GM19025 (cell line): Measurements from ENCODE around the gene SF3B5.
A peak's percentile ranks its signal among the peaks of the same experiment; 100 is the strongest.
"Not testable (repeated sequence)": the region's sequence is repeated elsewhere in the genome, so short reads cannot be mapped to it uniquely, and the experiment has no call there.

ENCODE experiments used
- ATAC-seq: cut with Tn5 transposase; IDR thresholded peaks from one replicate; pipeline ENCODE4 v1.9.1; 2021; ENCODE audit warnings: mild to moderate bottlenecking, low read depth, moderate library complexity; ENCODE audit not compliant: unreplicated experiment

The SF3B5 gene

DNA sequence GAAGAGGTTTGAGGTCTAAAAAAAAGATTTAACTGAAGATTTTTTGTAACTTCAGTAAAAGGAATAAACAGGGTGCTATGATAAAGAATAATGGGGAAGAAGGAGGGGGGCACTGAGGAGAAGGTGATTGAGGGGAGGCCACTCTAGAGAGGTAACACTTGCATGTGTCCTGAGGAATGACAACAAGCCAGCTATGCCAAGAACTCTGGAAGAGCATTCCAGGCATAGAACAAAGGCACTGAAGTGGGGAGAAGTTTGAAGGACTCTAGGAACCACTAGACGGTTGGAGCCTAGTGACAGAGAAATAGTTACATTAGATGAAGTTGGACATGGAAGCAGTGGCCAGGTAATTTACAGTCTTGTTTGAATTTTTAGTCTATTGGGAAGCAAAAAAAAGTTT is 10.8 kb upstream of the SF3B5 start:
- ATAC-seq, result no peak

- no peak for ATAC-seq
These were observed 9.6 kb upstream of the SF3B5 start for GRCh38 chr6:144104898-144105487.

GRCh38 chr6:144104488-144104887 is 9.1 kb upstream of the SF3B5 start:
- ATAC-seq, result no peak

DNA sequence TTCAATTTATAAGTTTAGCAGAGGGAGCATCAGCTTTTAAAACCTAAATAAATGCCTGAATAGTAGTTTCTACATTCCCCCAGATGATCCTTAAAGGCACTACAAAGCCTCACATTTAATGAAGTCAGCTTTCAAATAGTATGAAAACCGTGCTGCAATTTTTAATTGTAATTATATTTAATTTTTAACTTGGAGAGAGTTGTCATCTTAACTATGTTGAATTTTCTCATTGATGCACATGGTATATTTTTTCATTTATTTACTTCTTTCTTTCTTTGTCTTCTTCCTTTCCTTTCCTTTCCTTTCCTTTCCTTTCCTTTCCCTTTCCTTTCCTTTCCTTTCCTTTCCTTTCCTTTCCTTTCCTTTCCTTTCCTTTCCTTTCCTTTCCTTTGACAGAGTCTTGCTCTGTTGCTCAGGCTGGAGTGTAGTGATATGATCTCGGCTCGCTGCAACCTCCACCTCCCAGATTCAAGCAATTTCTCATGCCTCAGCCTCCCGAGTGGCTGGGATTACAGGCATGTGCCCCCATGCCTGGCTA is 7.7 kb upstream of the SF3B5 start:
- ATAC-seq, result no peak

- no peak for ATAC-seq
These were observed 3.6 kb upstream of the SF3B5 start for GRCh38 chr6:144098993-144099392.

GRCh38 chr6:144094731-144095133 is 641 bp downstream of the SF3B5 start:
- no peak for ATAC-seq

DNA sequence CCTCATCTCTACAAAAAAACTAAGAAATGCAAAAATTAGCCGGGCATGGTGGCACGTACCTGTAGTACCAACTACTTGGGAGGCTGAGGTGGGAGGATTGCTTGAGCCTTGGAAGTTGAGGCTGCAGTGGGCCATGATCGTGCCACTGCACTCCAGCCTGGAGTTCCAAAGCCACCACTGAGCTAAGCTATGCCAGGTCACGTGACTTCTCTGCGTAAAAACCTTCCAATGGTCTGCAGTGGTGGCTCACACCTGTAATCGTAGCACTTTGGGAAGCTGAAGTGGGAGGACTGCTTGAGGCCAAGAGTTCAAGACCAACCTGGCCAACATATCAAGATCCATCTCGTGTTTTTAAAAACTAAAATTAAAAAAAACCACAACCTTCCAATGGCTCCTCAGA is 1.7 kb downstream of the SF3B5 start:
- ATAC-seq, result no peak

DNA sequence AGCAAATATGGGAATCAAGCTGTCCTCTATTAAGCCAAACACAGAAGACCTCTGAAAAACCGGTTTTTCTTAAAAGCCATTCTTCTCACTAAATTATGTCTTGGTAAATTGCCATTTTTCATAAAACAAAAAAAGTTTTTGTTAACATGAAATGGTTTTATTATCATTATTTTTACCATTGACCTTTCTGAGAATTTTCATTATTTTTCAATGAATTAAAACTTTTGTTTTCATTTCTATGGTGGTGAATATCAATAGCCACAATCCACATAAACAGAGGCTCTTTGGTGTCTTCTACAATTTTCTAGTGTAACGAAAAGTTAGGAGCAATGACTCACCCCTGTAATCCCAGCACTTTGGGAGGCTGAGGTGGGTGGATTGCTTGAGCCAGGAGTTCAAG is 2.1 kb downstream of the SF3B5 start:
- ATAC-seq, result no peak

GRCh38 chr6:144090384-144090783 is 5.0 kb downstream of the SF3B5 start:
- ATAC-seq, result no peak

DNA sequence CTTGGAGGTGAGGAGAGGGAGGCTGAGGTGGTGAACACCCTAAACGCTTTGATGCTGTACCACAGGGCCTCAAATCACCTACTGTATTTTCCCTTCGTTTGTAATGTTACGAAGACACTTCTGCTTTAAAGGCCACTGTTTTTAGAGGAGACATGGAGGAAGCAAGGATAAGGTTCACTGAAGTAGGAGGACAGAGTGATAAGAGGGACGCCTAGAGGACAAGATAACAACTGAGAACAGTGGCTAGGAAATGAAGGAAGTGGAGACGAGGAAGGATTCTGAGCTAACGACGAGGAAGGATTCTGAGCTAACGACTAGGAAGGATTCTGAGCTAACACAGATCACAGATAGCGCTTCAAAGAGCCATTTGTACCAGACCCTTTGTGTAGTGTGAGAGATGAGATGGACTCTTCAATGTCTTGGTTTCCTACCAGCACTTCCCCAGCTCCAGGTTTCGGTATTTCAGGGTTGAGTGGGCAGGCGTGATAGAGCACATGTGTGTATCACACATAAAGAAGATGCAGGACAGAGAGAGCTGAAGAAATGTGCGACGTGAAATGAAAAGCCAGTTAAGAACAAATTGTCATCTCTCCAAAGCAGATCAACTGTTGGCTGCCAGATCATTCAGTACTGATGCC is 7.5 kb downstream of the SF3B5 start:
- no peak for ATAC-seq

- no peak for ATAC-seq
These were observed 8.4 kb downstream of the SF3B5 start for GRCh38 chr6:144086959-144087358.

DNA sequence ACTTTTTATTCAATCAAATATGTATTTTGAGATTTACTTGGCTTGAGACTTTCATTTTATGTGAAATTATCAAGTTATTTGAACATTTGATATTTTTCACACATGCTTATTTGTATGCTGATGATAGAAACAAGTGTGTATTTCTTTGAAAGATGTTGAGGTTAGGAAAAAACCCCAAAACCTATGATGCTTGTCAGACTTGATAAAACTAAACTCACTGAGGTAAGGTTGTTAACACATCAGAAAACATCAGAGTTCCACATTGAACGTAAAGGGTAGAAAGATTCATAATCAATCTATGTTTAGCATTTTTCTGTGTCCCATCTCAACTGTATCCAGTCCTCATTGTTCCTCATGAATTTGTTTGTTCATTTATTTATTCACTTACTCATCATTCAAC is 12.2 kb downstream of the SF3B5 start:
- ATAC-seq, result no peak

DNA sequence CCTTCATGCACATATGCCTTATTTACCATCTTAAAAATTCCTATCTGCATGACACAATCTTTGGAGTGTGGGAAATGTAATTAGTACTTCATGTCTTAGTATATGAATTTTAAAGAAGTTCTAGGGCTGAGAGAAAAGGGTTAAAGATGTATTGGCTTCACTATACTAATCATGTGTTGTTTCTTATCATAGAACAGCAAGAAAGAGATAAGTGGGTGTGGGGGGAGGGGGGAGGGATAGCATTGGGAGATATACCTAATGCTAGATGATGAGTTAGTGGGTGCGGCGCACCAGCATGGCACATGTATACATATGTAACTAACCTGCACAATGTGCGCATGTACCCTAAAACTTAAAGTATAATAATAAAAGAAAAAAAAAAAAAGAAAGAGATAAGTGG is 13.0 kb downstream of the SF3B5 start:
- not testable (repeated sequence) for ATAC-seq

DNA sequence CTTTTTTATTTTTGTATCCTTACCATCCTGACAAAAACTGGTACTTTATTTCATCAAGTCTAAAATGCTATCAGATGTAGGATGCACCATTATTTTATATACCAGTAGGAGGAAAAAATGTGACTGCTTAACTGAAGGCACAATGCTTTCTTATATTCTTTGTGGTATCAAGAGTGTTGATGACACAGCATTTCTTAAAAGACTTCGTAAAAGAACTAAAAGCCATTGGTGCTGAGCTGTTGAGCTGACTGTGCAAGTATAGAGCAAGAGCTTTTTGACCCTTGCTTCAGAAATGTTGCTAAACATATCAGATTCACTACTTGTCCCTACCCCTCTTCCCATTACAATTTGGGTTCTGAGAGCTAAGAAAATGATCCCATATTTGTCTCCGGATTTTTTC is 17.5 kb downstream of the SF3B5 start:
- ATAC-seq, result no peak

DNA sequence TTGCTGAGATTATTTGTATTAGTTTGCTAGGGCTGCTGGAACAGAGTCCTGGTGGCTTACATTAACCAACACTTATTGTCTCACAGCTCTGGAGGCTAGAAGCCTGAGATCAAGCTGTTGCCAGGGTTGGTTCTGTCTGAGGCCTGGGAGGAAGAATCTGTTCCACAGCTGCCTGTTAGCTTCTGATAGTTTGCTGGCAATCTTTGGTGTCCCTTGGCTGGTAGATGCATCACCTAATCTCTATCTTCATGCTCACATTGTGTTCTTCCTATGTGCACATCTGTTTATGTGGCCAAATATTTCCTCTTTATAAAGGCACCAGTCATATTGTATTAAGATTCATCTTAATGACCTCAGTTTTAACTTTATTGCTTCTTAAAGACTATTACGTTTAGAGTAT is 19.5 kb downstream of the SF3B5 start:
- ATAC-seq, result no peak

DNA sequence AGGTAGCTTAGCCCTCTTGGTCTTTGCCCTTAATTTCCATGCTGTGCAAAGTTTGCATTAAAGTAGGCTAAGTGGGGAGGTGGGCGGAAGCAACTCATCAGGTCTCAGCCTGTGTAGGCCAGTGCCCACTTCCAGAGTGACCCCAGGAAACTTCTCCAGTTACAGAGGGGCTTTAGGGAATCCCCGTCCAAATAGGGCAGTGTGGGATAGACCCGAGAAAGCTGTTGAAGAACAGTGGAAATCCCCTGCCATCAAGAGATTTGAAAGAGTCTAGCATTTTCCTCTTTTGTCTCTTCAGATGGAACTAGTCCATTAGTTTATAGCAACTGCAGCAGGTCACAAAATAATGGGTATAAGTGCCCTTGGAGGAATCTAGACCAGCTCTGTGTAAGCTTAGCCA is 20.2 kb downstream of the SF3B5 start:
- ATAC-seq, result peak; percentile 57

DNA sequence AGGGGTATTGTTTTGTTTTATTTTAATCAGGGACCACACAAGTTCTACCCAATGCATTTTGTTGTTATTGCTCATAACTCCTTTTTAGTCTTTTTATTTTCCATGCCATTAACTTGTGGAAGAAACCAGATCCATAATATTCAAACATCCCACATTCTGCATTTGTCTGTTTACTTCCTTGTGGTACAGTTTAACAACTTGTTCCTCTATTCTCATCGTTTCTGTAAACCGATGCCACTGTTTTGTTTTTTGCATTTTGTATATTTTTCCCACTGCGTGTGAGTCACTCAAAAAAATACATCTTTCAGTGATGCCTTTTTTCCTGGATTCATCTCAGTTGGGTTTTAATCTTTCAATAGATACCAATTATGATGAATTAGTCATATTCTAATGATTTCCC is 22.3 kb downstream of the SF3B5 start:
- no peak for ATAC-seq

- ATAC-seq, result no peak
These were observed 25.9 kb downstream of the SF3B5 start for GRCh38 chr6:144069506-144069905.

- ATAC-seq, result no peak
These were observed 26.6 kb downstream of the SF3B5 start for GRCh38 chr6:144068794-144069193.

DNA sequence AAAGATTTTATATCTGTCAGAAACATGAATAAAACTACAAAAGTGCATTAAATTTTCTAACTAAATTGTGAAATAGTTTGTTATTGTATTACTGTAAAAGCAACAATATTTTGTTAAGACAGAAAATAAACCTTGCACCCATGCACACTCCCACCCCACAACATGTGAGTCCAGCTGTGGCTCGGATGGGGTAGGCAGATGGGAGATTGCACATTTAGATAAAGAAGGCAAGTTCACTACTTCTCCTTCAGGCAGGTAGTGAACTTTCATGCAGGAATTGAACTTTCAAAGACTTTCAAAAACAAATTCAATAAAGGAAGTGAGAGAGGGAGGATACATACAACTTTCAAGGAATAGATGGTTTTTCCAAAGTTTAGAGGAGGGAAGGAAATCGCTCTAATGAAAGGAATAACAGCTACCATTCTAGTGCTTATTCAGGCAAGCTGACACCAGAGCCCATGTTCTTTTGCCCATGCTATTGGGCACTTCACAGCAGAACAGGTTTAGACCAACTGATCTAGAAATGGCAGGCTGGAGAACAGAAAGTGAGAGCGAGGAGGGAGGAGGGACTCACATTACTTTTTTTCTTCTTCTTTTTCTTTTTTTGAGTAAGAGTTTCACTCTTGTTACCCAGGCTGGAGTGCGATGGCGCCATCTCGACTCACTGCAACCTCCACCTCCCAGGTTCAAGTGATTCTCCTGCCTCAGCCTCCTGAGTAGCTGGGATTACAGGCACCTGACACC is 28.5 kb downstream of the SF3B5 start:
- ATAC-seq, result peak; percentile 21

DNA sequence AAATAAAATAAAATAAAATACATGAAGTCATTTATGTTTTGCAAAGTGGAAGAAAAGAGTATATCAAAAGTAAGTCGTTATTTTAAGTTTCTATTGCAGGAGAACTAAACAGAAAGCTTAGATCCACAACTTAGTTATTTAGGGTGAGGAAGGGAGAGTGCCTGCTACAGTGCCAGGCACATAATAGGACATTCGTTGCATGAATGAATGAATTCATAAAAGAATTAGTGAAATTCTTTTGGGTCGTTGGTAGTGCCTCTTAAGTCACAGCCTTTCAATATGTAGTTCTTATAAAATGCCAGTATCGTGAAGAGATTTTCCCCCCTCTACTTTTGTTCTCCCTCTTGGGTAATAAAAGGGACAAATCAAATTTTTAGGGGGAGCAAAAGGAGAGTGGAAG is 29.1 kb downstream of the SF3B5 start:
- ATAC-seq, result no peak

DNA sequence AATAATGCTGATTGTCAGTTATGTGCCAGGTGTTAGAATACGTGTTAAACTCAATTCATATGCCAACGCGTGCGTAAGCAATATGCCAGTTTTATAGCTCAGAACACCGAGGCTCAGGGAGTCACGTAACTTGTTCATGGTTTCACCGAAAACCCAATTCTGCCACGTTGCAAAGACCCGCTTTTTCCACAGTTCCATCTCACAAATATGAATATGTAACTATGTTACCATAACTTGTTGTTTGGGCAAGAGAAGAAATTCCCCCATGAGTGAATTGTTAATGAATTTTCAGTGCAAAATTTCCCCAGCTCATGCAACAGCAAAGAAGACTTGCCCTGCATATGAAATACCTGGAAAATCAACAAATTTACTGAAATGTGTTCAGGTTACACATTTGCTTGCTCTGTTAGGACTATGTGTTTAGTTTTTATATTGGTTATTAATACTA is 30.1 kb downstream of the SF3B5 start:
- no peak for ATAC-seq
